ENCODE results near the gene GET4.
"Not testable (repeated sequence)": the region's sequence is repeated elsewhere in the genome, so short reads cannot be mapped to it uniquely, and the experiment has no call there.

GET4 gene

GRCh38 chr7:930975-931758, 54.8 kb downstream of the GET4 start:
- no peak for DNase-seq (ENCODE audit: low read depth)

DNA sequence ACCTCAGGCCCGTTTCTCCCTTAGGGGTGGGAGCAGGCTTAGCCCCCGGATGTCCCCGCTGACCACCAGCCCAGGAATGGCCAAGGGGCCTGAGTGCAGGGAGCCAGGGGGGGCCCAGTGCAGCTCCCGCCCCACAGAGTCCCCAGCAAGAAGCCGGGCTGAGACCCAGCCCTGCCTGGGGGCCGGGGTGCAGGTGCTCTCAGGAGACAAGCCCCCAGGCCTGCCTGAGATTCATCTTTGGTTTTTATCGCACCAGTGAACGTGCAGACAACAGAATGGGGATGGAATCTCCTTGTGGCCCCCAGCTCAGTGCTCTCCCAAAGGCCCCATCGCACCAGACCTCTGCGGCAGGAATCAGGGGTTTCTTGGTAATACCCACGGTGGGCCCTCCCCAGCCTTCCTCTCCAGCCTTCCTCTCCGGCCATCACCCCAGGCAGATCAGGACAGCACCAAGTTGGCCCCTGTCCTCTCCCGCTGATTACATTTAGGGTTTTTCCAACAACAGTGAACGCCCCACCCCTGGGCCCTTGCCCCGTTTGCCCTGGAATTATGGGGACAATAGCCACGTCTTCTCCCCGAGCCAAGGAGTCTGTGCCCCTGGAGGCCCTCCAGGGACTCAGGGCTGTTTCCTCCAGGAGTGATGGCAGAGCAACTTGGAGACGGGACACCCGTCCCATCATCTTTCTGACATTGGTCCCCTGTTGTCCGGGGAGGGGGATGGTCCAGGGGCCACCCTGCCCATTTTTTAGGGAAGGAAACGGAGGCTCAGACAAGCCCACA, 55.7 kb downstream of the GET4 start:
- DNase-seq (ENCODE audit: low read depth): no peak

- no peak for DNase-seq (ENCODE audit: low read depth)
Measured at GRCh38 chr7:932651-932975, 56.3 kb downstream of the GET4 start.

GRCh38 chr7:934469-935163, 58.3 kb downstream of the GET4 start:
- no peak for DNase-seq (ENCODE audit: low read depth)

- no peak for DNase-seq (ENCODE audit: low read depth)
Measured at GRCh38 chr7:935164-935873, 59.0 kb downstream of the GET4 start.

DNA sequence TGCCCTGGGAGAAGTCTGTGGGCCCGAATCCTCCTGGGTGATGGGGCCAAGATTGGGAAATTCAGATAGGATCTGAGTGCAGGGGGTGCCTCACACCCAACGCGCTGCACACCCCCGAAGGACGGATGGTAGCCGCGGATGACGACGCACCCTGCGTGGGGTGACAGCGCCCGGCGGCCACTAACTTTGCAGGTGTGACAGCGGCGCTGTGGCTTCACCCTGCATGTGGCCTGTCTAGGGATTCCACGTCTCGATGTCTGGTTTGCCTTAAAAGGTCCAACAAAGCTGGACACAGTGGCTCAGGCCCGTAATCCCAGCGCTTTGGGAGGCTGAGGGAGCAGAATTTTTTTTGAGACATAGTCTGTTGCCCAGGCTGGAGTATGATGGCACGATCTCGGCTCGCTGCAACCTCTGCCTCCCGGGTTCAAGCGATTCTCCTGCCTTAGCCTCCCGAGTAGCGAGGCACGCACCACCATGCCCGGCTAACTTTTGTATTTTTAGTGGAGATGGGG, 59.6 kb downstream of the GET4 start:
- no peak for DNase-seq (ENCODE audit: low read depth)

GRCh38 chr7:936386-937054, 60.2 kb downstream of the GET4 start:
- DNase-seq (ENCODE audit: low read depth): no peak

DNA sequence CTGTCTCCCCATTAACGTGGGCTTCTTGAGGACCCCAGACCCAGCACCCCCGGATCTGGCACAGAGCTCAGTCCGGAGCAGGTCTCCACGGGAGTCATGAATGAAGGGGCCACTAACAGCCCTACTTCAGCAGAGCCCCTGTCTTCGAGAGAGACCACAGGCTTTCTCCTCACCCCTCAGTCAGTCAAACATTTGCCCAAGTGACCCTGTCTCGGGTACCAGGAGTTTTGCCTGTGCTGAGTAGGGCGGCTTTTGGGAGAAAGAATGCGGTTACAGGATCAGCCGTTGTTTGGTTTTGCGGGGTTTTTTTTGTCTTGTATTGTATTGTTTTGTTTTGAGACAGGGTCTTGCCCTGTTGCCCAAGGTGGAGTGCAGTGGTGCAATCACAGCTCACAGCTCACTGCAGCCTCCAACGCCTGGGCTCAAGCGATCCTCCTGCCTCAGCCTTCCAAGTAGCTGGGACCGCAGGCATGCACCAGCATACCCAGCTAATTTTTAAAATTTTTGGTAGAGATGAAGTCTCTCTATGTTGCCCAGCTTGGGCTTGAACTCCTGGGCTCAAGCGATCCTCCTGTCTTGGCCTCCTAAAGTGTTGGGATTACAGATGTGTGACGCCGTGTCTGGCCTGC, 61.6 kb downstream of the GET4 start:
- no peak for DNase-seq (ENCODE audit: low read depth)

- no peak for DNase-seq (ENCODE audit: low read depth)
Measured at GRCh38 chr7:938546-939185, 62.3 kb downstream of the GET4 start.

DNA sequence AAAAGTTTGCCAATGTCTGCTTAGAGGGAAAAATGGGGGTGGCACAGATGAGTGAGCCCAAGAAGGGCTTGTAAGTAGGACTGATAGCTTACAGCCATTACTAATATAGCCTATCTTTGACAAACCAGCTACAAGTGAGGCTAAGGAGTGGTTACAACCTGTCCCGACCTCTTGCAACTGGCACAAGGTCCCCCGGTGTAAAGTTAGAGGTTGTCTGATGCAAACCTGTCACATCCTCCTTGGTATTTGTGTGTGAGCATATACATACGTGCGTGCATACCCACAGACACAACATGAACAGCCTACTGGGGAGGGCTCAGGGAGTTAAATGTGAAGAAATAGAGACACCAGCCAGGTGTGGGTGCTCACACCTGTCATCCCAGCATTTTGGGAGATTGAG, 63.5 kb downstream of the GET4 start:
- DNase-seq (ENCODE audit: low read depth): no peak

DNA sequence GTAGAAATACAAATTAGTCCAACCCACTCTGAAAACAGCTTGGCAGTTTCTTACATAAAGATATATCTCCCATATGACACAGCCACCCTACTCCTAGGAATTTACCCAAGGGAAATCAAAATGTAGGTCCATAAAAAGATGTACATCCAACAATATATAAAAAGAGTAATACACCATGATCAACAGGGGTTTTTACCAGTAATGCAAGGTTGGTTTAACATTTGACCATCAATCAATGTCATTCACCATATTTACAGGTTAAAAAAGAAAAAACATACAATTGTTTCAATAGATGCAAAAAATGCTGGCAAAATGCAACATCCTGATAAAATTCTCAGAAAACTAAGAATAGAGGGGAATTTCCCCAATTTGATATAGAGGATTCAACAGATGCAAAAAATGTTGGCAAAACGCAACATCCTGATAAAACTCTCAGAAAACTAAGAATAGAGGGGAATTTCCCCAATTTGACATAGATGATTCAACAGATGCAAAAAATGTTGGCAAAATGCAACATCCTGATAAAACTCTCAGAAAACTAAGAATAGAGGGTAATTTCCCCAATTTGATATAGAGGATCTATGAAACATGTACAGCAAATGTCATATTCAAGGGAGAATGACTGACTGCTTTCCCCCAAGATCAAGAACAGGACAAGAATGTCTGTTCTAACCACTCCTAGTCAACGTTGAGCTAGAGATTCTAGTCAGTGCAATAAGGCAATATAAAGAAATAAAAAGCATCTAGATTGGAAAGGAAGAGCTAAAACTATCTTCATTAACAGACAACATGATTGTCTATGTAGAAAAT, 64.5 kb downstream of the GET4 start:
- DNase-seq (ENCODE audit: low read depth): no peak

GRCh38 chr7:943793-944192, 67.4 kb downstream of the GET4 start:
- not testable (repeated sequence) for DNase-seq (ENCODE audit: low read depth)

DNA sequence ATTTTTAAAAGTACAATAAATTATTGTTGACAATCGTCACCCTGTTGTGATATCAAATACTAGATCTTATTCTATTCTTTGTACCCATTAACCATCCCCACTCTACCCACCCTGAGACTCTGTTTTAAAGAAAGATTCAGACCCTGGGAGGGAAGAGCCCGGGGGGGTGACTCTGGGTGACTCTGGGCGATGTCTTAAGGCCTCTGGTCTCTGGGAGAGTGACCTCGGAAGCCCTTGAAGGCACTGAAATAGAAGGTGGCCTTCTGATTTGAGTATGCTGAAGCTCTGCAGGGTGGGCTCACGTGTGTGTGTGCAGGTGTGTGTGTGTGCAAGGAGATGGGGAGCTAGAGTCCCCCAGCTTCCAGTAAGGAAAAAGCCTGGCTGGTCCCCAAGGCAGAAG, 68.4 kb downstream of the GET4 start:
- DNase-seq (ENCODE audit: low read depth): no peak

DNA sequence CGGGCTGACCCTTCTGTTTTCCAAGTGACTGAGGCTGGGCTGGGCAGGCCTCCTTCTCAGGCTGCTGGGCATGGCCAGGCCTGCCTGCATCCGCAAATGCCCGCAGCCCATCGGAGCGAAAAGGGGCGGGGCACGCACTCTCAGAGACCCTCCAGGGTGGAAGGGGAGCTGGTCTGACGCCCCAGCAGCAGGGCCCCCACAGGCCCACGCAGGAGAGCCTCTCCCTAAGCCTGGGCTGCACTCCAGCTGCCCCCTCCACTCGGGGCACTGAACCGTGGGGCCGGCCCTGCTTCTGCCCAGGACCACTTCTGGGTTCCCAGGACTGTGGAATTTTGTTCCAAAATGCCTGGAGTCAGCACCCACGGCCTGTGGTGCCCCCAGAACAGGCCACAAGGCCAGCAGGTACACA, 68.8 kb downstream of the GET4 start:
- no peak for DNase-seq (ENCODE audit: low read depth)

GRCh38 chr7:945556-946255, 69.4 kb downstream of the GET4 start:
- DNase-seq (ENCODE audit: low read depth): no peak
